GM12875 (cell line): Measurements from ENCODE around the gene SHTN1.

Experiments
- H3K4me3 ChIP-seq: one replicate; pipeline ENCODE4 v1.5.1; 2011; ENCODE audit warnings: low read depth, low read length, control low read depth
- TF ChIP-seq, protein P1 (sequence below): IDR thresholded peaks from 2 replicates; pipeline ENCODE4 v1.5.1; 2011; ENCODE audit warnings: low read depth, mild to moderate bottlenecking, control low read depth, inconsistent platforms, low read length, moderate library complexity, borderline replicate concordance; ENCODE audit not compliant: insufficient read depth

SHTN1 gene

DNA sequence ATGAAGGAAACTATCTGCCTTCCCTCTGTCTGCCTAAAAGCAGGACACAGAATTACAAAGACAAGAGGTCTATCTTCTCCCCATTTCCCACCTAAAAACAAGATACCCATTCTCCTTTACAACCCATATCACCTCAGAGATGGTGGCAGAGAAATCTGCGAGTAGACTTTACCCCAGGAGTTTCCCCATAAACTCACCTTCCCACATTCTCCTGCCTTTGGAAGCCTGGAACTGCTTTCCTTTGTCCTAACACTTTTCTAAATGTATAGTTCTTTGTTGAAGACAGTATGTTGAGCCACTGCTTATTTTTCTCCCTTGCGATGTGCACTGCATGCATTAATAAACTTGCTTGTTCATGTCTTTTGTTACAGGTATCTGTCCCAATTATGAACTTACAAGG, 8.0 kb downstream of the SHTN1 start:
- no peak overlapping the region for H3K4me3 ChIP-seq
- TF ChIP-seq, protein P1, sequence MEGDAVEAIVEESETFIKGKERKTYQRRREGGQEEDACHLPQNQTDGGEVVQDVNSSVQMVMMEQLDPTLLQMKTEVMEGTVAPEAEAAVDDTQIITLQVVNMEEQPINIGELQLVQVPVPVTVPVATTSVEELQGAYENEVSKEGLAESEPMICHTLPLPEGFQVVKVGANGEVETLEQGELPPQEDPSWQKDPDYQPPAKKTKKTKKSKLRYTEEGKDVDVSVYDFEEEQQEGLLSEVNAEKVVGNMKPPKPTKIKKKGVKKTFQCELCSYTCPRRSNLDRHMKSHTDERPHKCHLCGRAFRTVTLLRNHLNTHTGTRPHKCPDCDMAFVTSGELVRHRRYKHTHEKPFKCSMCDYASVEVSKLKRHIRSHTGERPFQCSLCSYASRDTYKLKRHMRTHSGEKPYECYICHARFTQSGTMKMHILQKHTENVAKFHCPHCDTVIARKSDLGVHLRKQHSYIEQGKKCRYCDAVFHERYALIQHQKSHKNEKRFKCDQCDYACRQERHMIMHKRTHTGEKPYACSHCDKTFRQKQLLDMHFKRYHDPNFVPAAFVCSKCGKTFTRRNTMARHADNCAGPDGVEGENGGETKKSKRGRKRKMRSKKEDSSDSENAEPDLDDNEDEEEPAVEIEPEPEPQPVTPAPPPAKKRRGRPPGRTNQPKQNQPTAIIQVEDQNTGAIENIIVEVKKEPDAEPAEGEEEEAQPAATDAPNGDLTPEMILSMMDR, result no peak

DNA sequence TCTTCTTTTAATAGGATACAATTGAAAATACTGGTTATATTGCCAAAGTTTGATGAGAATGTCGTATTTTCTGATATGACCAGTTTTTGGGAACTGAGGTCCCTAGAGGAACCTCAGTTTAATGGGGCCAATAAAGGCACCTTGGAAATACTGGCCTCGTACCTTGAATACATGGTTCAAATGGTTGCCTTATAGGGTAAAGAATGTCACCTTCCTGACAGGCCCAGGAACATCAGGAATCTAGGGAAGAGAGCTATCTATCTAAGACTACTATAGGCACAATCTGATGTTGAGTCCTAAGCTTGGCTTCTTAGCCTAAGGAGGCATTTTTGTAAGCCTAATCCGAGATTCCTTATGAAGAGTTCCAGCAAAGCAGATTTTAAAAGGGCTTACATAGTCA, 9.3 kb downstream of the SHTN1 start:
- TF ChIP-seq, protein P1, result no peak
- H3K4me3 ChIP-seq, result no peak overlapping the region

DNA sequence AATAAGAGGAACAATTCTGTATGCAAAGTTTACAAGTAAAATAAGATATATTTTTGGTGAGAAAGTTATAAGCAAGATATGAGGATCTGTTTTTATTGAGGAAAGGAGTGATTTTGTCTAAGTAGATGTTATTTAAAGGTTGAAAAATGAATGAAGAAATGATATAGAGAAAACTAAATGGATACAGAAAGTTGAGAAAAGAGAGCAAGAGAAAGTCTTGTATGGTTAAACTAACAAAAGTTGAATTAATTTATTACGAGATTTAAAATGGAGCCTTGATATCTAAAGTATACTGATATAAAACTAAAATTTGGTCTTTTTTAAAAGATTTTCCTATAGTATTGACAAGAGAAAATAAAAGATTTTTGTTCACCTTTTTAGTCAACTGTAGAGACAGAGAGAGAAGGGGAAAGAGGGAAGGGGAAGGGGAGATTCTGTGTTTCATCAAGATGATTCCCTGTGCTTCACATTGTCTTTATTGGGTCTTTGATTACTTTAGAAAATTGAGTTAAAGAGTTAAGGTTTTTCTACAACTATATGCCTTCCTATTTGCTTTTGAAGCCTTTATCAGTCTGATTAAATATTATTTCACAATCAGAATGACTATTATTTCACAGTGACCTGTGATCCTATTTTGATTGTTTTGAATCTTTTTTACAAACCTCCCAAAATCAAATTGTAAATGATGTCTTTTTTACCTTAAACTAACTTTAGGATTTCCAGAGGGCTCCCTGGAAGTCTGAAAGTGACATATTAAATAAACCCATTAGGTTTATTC, 10.7 kb downstream of the SHTN1 start:
- no peak overlapping the region for H3K4me3 ChIP-seq
- TF ChIP-seq, protein P1, result no peak

DNA sequence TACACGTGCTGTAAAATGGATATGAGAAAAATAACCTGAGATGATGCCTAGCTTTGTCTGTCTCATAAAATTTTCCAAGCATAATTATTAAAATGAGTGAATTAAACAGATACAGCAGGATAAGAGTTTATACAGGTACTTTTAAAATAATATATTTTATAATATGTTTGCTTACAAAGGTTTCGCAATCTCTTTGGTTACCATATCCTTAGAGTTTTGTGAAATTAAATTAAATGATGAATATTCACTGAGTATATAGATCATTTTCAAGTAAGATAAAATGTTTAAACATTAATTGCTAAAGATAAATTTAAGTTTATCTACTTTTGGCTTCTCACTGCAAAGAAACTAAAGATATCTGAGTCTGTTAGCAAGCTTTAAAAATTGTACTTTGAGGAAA, 11.4 kb downstream of the SHTN1 start:
- H3K4me3 ChIP-seq, result no peak overlapping the region
- TF ChIP-seq, protein P1, result no peak

DNA sequence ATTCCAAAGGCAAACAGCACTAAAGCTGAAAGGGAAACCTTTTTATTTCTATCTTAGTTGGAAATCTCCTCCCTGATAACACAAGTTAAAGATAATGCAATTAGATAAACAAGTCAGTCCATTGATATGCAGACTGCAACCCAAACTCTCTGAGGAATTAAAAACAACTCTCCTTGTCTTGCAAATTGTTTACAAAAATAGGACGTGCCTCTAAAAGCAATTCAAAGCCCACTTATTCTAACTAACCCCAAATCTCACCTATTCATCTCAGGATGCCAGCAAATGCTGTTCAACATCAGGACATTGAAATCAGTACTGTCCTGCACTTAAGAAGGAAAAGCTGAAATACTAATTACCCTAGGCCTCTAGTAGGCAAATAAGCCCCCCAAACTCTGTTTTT, 12.8 kb downstream of the SHTN1 start:
- TF ChIP-seq, protein P1, result no peak

DNA sequence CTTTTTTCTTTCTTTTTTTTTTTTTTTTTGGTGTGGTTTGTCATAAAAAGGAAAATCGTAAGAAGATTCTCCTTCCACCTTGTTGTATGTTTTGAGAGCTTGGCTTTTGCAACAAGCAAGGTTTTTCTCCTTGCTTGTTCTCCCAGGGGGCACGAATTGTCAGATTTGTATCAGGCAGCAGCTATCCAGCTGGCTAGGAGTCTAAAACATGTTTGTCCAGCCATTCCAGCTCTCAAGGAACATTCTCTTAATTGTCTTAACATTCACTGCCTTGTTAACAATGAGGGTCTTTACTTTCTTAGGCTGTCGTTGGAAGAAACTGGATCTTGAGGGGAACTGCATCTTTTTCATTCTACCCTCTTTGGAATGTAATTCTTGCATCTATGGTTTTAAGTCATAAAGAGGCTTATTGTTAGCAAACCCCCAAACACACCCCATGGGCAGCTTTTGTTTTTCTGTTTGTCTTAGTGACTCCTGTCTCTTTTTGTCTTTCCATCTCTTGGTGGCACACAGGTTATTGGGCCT, 14.6 kb downstream of the SHTN1 start:
- H3K4me3 ChIP-seq, result no peak overlapping the region
- TF ChIP-seq, protein P1, result no peak

More for the DNA sequence above, 12.8 kb downstream of the SHTN1 start:
- no peak overlapping the region for H3K4me3 ChIP-seq

DNA sequence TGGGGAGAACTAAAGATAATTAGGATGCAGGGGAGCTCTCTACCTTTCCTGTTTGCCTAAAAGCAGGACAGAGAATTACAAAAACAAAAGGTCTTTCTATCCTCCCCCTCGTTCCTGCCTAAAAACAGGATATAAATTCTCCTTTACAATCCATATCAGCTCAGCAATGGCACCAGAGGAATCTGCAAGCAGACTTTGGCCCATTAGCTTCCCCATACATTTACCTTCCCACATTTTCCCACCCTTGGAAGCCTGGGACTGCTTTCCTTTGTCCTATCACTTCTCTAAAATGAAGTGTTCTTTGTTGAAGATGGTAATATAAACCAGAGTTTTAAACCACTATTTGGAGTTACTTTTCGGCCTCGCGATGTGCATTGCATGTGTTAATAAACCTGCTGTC, 15.5 kb downstream of the SHTN1 start:
- TF ChIP-seq, protein P1, result no peak
- H3K4me3 ChIP-seq, result no peak overlapping the region
